GM23248 (cell line): Measurements from ENCODE around the gene DAB2IP.

Experiments used
- EZH2 ChIP-seq: fragments of 200-600 bp; sonication (generic); IDR thresholded peaks from 2 replicates; pipeline ENCODE4 v1.6.1; 2018; ENCODE audit warnings: antibody characterized with exemption, mild to moderate bottlenecking; ENCODE audit not compliant: insufficient read depth, poor library complexity, severe bottlenecking
- EZH2phosphoT487 ChIP-seq: fragments of 200-600 bp; sonication (generic); IDR thresholded peaks from 2 replicates; pipeline ENCODE4 v1.6.1; 2018; ENCODE audit warnings: antibody characterized with exemption, moderate library complexity, mild to moderate bottlenecking, low read depth; ENCODE audit not compliant: insufficient read depth

- TF ChIP-seq EZH2 (no peak), EZH2phosphoT487 (no peak)
Observed at GRCh38 chr9:121681404-121681803, 30.0 kb downstream of the DAB2IP start.
